RWPE1 (cell line): ENCODE measurements around the gene PRKAR1A.
"Not testable (repeated sequence)": the region's sequence is repeated elsewhere in the genome, so short reads cannot be mapped to it uniquely, and the experiment has no call there.

ENCODE experiments used
- CTCF ChIA-PET: fragments of 350-600 bp; sonication (Branson Sonifier 250); formaldehyde crosslinking; extraction: SDS; loops from one replicate; lab custom pipeline; 2021; lab: Yijun Ruan, JAX
- POLR2A ChIA-PET: fragments of 400-600 bp; formaldehyde crosslinking; extraction: SDS; loops from one replicate; lab custom pipeline; 2020; ENCODE audit warnings: antibody characterized with exemption; ENCODE audit not compliant: low non-redundant PET; lab: Yijun Ruan, JAX
- DNase-seq: peaks from one replicate; pipeline ENCODE4 v3.0.0; 2012; ENCODE audit warnings: low spot score
- H3K27ac ChIP-seq: fragments of 450-650 bp; 2 replicates; pipeline ENCODE4 v1.5.1; 2017
- CTCF ChIP-seq: fragments of 450-650 bp; conservative IDR thresholded peaks from 2 replicates; pipeline ENCODE4 v1.5.1; 2017; ENCODE audit warnings: low read depth, mild to moderate bottlenecking

Gene PRKAR1A

GRCh38 chr17:68579194-68579927 is 67.1 kb downstream of the PRKAR1A start:
- no peak for TF ChIP-seq CTCF
- H3K27ac ChIP-seq, result peak overlapping the region; percentile 82
- POLR2A ChIA-PET, result no interaction called here
- no peak for DNase-seq
- CTCF ChIA-PET, result interaction anchor here (0.7 kb wide), 1 partner anchor 36 kb away, joined by 4 read pairs; no protein-coding TSS in a partner anchor

- peak overlapping the region; percentile 82 for H3K27ac ChIP-seq
- ChIA-PET POLR2A (no interaction called here), CTCF (no interaction called here)
- no peak for TF ChIP-seq CTCF
- no peak for DNase-seq
Measured at GRCh38 chr17:68580236-68580770, 68.1 kb downstream of the PRKAR1A start.

- ChIA-PET CTCF (no interaction called here), POLR2A (no interaction called here)
- no peak for DNase-seq
- H3K27ac ChIP-seq, result peak overlapping the region; percentile 58
- no peak for TF ChIP-seq CTCF
Measured at GRCh38 chr17:68581863-68582645, 69.8 kb downstream of the PRKAR1A start.

- POLR2A ChIA-PET, CTCF ChIA-PET: not testable (repeated sequence)
Measured at GRCh38 chr17:68582867-68583266, 70.6 kb downstream of the PRKAR1A start.

GRCh38 chr17:68584581-68585303 is 72.5 kb downstream of the PRKAR1A start:
- ChIA-PET CTCF (interaction anchor here (0.6 kb wide), 1 partner anchor 14 kb away, joined by 3 read pairs; no protein-coding TSS in a partner anchor), POLR2A (no interaction called here)
- H3K27ac ChIP-seq, result no peak overlapping the region
- DNase-seq, result no peak
- no peak for TF ChIP-seq CTCF

More at GRCh38 chr17:68582867-68583266, 70.6 kb downstream of the PRKAR1A start:
- not testable (repeated sequence) for H3K27ac ChIP-seq, DNase-seq

- no peak overlapping the region for H3K27ac ChIP-seq
- no peak for TF ChIP-seq CTCF
- no peak for DNase-seq
- CTCF ChIA-PET, result no interaction called here
- POLR2A ChIA-PET, result no interaction called here
Measured at GRCh38 chr17:68585643-68586042, 73.4 kb downstream of the PRKAR1A start.
